ENCODE results near the gene CHD2.

Gene CHD2

DNA sequence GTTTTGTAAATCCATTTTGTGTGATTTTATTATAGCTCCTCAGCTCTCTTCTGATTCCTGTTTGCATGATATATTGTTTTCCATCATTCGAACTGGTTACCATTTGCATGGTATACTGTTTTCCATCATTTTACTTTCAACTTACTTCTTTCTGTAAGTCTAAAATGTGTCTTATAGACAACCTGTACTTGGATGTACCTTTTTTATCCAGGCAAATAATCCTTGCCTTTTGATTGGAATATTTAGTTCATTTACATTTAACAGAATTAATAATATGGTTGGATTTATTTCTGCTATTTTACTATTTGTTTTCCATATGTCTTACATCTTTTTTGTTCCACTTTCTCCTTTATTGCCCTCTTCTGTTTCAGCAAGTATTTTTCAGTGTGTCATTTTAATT, 62.8 kb downstream of the CHD2 start:
- no peak for DNase-seq (ENCODE audit: low read depth in 2 of 2)

DNA sequence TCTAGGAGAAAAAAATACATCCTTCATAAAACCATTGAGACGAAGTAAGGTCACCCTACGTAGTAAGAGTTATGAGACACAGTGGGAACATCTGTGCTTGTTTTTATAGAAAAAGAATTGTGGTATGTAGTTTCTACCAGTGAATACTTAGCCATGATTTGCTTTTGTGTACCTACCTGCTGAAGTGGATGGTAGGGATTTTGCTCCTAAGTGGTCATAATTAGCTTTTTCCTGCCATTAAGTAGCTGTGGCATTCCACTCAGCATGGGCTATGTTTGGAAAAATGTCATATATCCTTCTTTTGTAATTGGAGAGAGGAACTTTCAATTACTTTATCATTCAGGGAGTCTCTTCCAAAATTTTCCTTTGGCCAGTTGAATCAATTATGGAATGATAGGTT, 63.7 kb downstream of the CHD2 start:
- no peak for DNase-seq (ENCODE audit: low read depth in 2 of 2)

DNA sequence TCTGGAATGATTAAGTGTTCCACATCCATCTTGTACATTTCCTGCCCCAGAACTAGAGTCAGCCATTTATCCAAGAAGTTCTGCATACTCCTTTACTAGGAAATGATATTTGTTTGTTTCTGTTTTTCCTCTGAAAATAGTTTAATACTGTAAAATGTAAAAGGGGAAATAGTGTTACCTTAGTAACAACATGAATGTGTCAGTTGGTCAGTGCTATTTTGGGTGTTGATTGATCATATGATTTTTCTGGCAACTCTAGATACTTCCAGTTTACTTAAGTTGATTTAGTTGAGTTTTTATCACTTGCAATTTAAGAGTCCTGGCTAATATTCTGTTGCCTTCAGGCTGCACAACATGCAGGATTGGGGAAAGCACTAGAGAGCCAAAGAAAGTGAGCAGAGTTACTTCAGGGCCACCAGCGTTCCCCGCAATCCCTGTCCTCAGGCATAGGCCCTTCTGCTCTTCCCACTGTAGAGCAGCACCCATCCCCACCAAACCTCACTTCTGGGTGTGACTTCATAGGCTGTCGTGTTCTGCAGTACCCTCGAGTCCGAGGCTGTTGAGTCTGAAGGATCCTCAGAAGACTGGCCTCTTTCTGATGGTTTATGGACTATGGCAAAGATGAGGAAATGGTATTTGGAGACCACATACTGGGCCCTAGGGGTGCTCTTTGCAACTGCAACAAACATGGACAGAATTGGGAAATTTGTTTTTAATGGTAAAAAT, 69.0 kb downstream of the CHD2 start:
- DNase-seq (ENCODE audit: low read depth in 2 of 2): no peak

DNA sequence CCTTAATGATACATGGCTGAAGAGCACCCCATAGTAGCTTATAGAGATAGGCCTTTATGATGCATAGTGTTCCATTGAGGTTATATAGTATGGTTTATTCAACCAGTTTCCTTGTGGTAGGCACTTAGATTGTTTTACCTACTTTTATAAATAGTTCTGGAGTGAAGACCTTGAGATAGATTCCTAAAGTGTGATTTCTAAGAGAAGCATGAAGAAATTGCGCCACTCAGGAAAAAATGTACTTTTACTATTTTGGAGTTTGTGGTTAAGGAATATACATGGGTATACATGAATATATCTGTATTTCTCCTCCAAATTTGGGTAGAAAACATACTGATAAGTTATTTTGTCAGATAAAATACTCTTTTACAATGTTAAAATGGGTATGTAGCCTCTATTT, 70.5 kb downstream of the CHD2 start:
- DNase-seq (ENCODE audit: low read depth in 2 of 2): no peak

DNA sequence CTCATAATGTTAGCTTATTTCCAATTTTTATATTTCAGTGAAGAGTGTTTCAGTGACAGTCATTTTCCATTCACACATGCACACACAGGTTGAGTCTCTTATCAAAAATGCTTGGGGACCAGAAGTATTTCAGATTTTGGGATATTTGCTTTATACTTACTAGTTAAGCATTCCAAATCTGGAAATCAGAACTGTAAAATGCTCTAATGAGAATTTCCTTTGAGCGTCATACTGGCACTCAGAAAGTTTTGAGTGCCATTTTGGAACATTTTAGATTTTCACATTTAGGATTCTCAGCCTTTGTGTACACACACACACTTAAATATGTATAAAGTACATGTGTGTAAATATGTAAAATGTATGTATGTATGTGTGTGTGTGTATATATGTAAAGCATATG, 71.0 kb downstream of the CHD2 start:
- DNase-seq (ENCODE audit: low read depth in 2 of 2): no peak

DNA sequence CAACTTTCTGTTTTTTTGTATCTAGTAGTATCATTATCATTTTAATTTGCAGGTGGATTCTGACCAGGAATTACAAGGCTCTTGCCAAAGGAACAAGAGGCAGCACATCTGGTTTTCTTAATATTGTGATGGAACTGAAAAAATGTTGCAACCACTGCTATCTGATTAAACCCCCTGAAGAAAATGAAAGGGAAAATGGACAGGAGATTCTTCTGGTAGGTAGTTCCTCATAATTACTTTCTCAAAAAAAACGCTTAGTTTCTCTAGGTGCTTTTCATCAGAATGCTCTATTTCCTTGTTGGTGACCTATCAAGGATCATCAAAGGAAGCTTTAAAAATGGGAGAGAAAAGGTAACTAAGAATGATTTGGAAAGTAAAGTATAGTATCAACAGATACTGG, 71.6 kb downstream of the CHD2 start:
- DNase-seq (ENCODE audit: low read depth in 2 of 2): no peak

DNA sequence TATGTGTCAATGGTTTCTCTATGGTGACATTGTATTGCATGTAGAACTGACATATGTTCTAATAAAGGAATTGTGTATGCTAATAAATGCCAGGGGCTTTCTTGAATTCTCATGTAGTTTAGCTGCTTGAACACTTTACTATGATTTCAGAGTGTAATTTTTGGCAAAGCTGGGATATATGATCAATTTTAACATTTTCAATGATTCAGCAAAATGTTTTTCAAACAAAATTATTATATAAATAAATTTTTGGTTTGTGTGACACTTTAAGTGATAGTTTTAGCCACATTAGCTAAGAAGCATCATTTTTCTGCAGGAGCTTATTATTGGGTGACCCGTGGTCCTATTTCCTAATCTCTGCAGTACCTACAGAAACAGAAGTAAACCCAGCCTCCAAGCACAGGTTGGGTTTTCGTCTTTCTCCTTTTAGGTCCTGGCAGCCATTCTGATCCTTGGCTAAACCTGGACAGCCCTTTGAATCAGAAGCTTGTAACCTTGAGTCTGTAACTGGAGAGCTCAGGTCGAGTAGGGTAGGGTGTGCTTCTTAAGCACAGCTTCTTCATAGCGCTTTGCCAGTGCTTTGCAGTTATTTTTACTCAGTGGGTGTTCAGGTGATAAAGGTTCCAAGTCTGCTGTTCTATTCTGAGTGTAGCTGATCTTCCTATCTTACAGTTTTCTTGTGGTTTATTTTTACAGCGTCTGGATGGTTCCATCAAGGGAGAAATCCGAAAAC, 74.2 kb downstream of the CHD2 start:
- DNase-seq (ENCODE audit: low read depth in 2 of 2): no peak

DNA sequence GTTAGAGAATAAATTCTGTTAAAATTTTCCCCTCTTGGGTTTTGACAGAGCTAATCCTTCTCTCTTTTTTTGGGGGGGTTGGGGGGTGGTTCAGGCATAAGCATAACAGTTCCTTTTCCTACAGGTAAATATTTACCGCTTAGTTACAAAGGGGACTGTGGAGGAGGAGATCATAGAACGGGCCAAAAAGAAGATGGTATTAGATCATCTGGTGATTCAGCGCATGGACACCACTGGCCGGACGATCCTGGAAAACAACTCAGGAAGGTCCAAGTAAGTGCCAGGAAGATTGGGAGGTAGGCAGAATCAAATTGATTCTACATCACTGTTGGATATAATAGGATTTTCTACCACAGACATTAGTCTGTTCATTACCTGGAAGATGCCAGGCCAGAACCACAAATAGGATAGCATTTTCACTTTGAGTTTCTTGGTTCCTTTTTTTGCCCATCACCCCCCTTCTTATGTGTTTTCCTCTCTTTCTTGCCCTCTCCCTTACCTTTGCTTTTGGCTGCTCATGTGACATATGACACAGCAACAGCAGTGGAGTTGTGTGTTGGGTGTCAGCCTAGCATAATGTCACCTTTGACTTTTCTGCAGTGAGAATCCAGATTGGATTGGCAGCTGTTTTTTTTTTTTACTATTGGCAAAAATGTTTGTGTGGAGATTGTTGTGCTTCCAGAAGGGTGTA, 79.0 kb downstream of the CHD2 start:
- DNase-seq (ENCODE audit: low read depth in 2 of 2): no peak

DNA sequence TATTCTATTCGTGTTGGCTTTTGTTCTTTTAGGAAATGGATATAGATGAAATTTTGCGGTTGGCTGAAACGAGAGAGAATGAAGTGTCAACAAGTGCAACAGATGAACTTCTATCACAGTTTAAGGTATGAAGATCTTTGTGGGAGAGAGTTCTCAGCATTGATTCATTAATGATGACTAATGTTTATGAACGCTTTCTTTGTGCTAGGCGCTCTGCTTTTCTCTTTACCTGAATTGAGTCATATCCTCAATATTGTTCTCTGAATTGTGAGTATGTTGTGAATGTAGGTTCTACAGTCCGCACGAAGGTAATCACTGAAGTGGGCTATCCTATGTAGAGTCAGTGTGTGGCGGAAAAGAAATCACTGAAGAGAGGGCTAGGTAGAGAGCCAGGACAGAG, 81.2 kb downstream of the CHD2 start:
- no peak for DNase-seq (ENCODE audit: low read depth in 2 of 2)

DNA sequence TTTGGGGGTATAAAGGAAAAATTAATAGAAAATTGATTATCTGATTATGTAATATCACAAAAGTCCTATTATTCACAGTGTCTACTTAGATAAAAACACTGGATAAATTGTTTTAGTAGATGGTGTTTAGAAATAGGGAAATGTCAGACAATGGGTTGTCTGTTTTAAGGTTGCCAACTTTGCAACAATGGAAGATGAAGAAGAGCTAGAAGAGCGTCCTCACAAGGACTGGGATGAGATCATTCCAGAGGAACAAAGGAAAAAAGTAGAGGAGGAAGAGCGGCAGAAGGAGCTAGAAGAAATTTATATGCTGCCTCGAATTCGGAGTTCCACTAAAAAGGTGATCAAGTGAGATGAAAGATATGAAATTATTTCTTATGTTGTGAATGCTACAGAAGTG, 84.0 kb downstream of the CHD2 start:
- no peak for DNase-seq (ENCODE audit: low read depth in 2 of 2)

DNA sequence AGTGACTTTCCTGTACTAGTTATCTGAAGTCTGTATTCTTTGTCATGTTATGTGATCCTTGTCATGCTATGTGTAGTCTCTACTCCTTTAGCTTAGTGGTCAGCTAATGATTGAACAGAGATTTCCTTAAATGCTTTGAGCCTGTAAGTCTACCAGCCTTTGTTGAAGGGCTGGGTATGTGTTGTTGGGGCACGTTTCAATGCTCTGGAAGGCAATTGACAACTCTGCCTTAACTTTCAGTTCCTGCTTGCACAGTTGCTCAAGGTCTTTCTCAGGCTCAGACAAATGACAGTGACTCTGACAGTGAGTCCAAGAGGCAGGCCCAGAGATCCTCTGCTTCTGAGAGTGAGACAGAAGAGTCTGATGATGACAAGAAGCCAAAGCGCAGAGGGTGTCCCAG, 89.3 kb downstream of the CHD2 start:
- DNase-seq (ENCODE audit: low read depth in 2 of 2): no peak

DNA sequence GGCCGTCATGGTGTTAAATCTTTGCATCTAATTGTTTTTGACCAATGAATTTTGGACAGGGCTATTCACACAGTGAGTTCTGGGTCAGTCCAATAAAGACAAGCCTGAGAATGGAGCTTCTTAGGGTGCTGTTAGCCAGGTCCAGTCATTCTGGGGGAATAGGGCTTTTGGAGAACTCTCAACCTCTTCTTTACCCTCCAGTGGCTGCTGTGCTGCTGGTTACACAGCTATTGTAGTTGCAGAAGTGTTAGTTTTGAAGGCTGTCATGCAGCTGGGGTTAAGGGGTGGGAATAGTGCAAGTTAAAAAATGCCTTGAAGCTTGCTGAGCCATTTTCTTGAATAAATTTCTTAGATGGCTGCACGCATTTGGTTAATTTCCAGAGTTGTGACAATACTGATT, 89.9 kb downstream of the CHD2 start:
- no peak for DNase-seq (ENCODE audit: low read depth in 2 of 2)

DNA sequence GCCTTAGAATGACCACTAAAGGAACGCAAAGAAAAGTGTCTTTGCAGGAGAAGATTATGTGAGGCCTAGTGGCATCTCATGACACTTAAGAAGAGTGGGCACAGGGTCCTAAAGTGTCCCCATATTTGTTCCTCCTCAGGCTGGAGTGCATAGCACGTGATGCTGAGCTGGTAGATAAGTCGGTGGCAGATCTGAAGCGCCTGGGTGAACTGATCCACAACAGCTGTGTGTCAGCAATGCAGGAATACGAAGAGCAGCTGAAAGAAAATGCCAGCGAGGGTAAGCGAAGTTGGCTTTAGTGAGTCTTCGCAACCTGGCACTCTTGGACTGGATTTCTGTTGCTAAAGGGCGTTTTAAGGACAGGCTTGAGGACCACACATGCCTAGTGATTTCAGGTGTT, 92.6 kb downstream of the CHD2 start:
- no peak for DNase-seq (ENCODE audit: low read depth in 2 of 2)

DNA sequence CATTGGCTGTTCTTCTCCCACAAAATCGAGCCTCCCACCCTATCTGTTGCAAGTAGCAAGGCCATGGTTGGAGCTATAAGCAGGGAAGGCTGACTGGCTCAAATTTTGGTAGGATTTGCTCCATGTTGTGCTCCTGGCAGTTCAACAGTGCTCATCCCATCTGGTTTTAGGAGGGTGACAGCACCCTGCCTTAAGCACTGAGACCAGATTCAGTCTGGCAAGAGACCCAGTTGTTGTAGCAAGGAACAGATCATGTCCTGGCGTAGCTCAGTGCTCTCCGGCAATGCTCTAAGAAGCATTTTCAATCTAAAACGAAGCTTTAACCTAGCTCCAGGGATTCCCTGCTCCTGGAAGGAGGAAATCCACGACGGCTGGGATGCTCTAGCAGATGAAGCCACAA, 97.7 kb downstream of the CHD2 start:
- DNase-seq (ENCODE audit: low read depth in 2 of 2): no peak

DNA sequence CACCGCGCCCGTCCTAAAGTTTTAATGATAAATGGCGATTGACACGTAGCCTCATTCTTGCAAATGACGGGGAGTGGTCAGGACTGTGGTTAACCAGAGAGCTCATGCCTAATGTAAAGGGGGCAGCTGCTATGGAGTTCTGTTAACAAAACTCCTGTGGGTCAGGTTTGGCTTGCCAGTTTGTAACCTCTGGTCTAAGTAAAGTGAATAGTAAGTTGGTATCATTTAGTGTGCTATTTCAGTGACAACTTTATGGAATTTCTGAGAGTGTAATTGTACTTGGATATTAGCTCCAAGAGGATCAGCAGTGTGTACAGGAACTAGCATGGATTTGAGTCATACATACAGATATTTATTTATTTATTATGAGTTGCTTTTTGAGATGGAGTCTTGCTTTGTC, 101.0 kb downstream of the CHD2 start:
- DNase-seq (ENCODE audit: low read depth in 2 of 2): no peak

DNA sequence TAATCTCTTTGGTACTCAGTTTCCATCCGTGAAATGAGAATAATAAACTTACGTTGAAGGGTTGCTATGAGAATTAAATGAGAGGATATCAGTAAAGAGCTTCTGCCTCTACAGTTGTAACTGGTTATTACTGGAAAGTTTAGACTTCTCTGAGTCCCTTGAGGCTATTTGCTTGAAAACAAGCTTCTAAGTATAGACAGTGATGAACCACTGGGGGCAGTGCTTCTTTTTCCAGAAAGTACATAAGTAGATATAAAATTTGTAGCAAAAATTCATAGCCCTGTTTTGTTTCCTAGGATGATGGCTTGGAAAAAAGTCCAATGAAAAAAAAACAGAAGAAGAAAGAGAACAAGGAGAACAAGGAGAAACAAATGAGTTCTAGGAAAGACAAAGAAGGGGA, 101.8 kb downstream of the CHD2 start:
- no peak for DNase-seq (ENCODE audit: low read depth in 2 of 2)

DNA sequence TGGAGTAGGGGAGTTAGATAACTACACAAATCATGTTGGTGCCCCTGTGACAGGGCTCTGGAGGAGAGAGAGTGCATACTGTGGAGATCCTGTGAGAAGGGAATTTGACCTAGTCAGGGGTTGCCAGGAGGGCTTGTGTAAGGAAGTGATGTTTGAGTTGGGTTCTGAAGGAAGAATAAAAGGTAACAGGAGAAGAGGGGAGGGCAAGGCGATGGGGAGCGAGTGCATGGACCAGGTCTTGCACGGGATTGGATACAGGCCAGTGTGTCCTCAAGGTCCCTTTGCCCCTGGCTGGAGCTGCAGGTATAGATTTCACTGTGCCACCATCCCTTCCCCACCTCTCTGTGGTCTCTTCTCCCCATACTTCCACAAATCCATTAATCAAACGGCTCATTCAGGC, 105.0 kb downstream of the CHD2 start:
- no peak for DNase-seq (ENCODE audit: low read depth in 2 of 2)

DNA sequence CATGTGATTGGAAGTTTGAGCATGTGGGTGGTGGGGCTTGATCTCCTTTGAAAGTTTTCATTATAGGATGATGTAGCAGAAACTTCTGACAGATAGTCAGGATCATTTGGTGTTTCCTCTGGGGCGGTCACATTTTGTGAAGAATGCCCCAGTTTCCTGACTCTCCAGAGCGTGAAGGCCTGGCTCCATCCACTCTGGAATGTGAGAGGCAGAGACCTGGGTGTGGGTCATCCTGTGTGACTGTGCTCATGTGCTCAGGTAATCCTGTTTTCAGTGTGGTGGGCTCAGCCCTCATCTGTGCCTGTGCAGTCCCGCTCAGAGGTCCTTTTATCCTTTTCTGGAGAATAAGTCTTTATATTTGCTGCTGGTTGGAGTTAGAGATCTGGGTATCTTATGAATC, 107.9 kb downstream of the CHD2 start:
- no peak for DNase-seq (ENCODE audit: low read depth in 2 of 2)

DNA sequence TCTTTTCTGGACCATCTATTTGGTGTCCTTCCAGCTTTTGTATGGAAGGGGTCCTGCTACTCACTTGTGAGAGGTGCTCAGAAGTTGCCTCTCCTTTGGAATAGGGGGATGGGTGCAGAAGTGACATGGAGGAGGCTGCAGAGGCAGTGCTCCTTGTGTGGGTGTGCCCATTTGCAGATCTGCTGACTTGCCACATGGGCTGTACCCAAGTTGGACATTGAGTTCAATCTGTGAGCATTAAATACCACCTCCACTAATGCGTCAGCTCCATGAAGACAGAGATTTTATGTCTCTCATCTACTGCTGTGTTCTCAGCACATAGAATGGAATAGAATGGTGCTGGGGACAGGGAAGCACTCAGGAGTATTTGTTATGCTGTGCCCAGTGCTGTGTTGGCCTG, 112.7 kb downstream of the CHD2 start:
- no peak for DNase-seq (ENCODE audit: low read depth in 2 of 2)

DNA sequence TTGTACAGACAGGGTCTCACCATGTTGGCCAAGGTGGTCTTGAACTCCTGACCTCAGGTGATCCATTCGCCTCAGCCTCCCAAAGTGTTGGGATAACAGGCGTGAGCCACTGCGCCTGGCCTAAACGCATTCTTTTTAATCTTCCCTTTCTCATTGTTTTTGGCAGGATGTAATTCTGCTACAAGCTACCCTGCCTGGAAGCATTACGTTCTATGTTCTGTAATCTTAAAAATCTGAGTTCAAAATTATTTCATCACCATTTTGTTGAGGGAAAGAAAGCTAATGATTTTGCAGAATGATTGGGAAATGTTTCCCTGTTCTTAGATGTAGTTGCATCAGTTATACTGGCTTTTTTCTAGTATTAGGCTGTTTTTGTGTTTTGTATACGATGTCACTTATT, 117.4 kb downstream of the CHD2 start:
- no peak for DNase-seq (ENCODE audit: low read depth in 2 of 2)

DNA sequence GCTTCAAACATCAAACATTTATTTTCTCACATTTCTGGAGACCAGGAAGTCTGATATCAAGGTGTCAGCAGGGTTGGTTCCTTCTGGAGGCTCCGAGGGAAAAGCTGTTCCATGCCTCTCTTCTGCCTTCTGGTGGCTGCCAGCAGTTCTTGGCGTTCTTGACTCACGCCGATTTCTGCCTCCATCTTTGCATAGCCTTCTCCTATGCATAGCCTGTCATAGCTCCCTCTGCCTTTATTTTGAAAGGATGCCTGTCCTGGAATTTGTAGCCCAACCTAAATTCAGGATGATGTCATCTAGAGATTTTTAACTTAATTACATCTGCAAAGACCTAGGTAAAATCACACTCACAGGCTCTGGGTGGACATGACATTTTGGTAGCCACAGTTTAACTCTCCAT, 118.5 kb downstream of the CHD2 start:
- no peak for DNase-seq (ENCODE audit: low read depth in 2 of 2)

DNA sequence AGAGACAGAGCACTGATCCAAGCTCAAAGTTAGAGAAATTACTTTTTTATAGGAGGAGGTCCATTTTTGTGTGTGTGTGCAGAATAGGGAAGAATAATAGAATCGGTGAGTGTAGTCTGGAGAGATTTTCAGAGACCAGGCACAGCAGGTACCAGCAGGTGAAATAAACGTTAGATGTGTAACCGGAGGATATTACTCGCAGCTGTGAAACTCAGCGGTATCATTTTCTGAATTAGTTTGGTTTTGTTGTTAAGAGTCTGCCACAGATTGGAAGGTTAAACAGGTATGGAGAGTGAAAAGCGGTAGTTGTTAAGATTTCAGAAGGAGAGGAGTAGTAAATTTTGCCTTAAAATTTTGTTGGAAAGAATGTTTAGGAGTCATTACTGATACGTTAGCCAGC, 119.0 kb downstream of the CHD2 start:
- no peak for DNase-seq (ENCODE audit: low read depth in 2 of 2)

DNA sequence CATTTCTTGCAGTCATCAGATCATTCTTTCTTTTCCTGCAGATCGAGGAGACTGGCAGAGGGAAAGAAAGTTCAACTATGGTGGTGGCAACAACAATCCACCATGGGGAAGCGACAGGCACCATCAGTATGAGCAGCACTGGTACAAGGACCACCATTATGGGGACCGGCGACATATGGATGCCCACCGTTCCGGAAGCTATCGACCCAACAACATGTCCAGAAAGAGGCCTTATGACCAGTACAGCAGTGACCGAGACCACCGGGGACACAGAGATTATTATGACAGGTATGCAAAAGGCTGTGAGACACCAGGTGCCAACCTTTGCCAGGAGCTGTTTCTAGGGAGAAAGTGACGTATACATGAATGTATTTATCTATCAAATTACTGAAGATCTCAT, 119.8 kb downstream of the CHD2 start:
- DNase-seq (ENCODE audit: low read depth in 2 of 2): no peak
